Measurements from ENCODE around the gene ACIN1. TPM values are rescaled to one million over a fixed set of nuclear protein-coding genes. Genes with fewer than 3 reads are reported as not detected.
A peak's percentile ranks its signal among the peaks of the same experiment; 100 is the strongest.

The ACIN1 gene
- total RNA-seq, 3 donors from 2014 or later (not counting 1 experiment from before 2014, with no cell fraction given) = 321 to 395 (median 347) TPM

DNA sequence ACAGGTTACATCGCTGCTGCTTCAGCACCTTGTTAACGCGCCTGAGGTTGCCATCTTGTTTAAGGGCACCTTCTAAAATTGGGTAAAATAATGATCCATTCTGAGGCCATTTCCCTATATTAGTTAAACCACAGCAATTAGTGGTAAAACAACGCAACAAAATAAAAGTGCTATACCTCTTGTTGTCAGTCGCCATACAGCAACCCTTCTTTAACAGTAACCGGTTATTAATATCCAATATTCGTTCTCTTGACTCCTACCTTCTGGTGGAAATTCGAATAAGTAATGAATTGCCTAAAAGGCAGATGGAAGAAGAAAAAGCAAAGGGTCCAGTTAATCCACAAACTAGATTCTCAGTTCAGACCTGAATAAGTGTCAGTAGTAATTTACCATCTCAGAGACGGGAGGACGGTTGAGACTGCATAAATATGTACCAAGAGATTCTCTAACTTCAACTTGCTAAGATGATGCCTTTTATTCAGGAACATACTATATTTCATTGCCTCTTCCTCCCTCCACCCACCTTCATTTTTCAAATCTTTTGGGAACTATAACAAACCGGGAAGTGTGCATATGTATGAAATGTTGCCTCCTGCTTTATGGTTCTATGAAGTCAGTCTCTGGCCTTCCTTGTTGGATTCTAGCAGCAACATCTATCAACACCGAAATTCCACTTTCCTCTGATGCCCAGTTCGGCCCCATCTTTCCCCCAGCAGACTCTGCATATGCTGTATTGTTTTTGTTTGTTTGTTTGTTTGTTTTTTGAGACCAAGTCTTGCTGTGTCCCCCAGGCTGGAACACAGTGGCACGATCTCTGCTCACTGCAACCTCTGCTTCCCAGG lies 59.4 kb downstream of the ACIN1 start:
- Histone ChIP-seq H3K27ac (ENCODE audit: low read length) (peak overlapping the region; percentile 93), H3K36me3 (ENCODE audit: control insufficient read depth, insufficient read depth, low read length) (peaks cover 14% of the 10 kb centered on the region), H3K9me3 (ENCODE audit: control insufficient read depth, insufficient read depth, low read length) (no peaks in the 10 kb centered on the region), H3K4me3 (ENCODE audit: low read length) (peak overlapping the region; percentile 74), H3K27me3 (ENCODE audit: control insufficient read depth, insufficient read depth, low read length) (no peaks in the 10 kb centered on the region), H3K4me1 (ENCODE audit: control insufficient read depth, insufficient read depth, low read length) (peaks cover 15% of the 10 kb centered on the region)
- Mint-ChIP-seq H3K36me3 (peaks cover 9% of the 10 kb centered on the region), H3K27me3 (ENCODE audit: low read depth in 2 of 2) (no peaks in the 10 kb centered on the region), H3K4me1 (peaks cover 25 to 32% of the 10 kb centered on the region in 2 donors), H3K27ac (peak overlapping the region; percentile 98 to 100), H3K9me3 (no peaks in the 10 kb centered on the region), H3K4me3 (peak overlapping the region; percentile 90)
- 72% methylated on average over 12 of the region's 14 CpGs for WGBS (ENCODE audit: insufficient coverage)
- DNase-seq (no peak), ATAC-seq (no peak)
- TF ChIP-seq, protein P1, sequence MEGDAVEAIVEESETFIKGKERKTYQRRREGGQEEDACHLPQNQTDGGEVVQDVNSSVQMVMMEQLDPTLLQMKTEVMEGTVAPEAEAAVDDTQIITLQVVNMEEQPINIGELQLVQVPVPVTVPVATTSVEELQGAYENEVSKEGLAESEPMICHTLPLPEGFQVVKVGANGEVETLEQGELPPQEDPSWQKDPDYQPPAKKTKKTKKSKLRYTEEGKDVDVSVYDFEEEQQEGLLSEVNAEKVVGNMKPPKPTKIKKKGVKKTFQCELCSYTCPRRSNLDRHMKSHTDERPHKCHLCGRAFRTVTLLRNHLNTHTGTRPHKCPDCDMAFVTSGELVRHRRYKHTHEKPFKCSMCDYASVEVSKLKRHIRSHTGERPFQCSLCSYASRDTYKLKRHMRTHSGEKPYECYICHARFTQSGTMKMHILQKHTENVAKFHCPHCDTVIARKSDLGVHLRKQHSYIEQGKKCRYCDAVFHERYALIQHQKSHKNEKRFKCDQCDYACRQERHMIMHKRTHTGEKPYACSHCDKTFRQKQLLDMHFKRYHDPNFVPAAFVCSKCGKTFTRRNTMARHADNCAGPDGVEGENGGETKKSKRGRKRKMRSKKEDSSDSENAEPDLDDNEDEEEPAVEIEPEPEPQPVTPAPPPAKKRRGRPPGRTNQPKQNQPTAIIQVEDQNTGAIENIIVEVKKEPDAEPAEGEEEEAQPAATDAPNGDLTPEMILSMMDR (IDR thresholded peaks at IDR 0.05) = no peak
- intact Hi-C loops (cut with micrococcal nuclease) = loop anchor here (2.0 kb wide), 1 partner anchor 59 kb away; the partner anchor contains the start of genes ACIN1 and C14orf119

DNA sequence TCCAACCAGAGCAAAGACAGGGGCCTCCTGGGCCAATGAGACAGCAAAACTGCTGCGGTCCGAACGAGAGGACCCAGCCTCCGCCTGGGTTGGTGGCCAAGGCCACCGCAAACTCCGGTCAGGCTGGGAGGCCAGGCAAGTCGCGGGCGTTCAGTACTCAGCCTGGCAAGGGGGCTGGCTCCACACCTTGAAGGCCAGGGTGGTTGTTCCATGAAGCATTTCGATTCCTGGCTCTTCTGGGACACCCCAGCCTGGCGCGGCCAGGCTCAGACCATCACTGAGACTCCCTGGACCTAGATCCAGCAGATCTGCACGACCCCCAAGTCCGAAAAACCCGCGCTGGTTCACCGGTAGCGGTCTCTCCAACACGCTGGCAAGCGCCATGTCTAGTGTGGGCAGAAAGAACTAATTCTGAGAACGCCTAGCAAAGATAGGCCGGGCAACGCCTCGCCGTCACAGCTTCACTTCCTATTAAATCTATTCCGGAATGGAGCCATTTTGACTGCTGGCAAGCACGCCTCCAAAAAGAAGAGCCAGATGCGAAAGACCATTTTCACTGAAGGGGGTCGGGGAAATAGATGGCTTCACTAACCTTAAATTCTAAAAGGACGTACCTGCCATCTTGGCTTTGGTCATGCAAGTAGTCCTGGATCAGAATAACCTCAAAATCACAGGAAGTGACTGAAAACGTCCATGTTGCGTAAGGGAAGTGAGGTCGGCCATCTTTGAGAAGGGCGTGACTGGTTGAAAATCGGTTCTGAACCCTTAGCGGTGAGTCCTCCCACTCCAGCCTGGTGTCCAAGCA lies 60.2 kb downstream of the ACIN1 start, which contains the start of gene PSMB5:
Gene PSMB5, minus strand, starts transcription at position 403 of the 805 bp plus-strand sequence. Its CDS starts 19 bp downstream, at position 384.
- peaks cover 14% of the 10 kb centered on the region for H3K36me3 ChIP-seq (ENCODE audit: control insufficient read depth, insufficient read depth, low read length)
- H3K4me3 ChIP-seq (ENCODE audit: low read length) = peak within 1 kb of the TSS; percentile 74
- H3K4me1 ChIP-seq (ENCODE audit: control insufficient read depth, insufficient read depth, low read length) = peaks cover 15% of the 10 kb centered on the region
- H3K9me3 Mint-ChIP-seq = no peaks in the 10 kb centered on the region
- peak within 1 kb of the TSS; percentile 93 for H3K27ac ChIP-seq (ENCODE audit: low read length)
- no peaks in the 10 kb centered on the region for H3K27me3 Mint-ChIP-seq (ENCODE audit: low read depth in 2 of 2)
- peaks cover 25 to 32% of the 10 kb centered on the region in 2 donors for H3K4me1 Mint-ChIP-seq
- DNase-seq (peak; percentile 76 to 96), ATAC-seq (peak; percentile 93 to 98 (median 94))
- TF ChIP-seq, protein P1 (IDR thresholded peaks at IDR 0.05) = no peak
- H3K36me3 Mint-ChIP-seq = peaks cover 9% of the 10 kb centered on the region
- H3K27me3 ChIP-seq (ENCODE audit: control insufficient read depth, insufficient read depth, low read length) = no peaks in the 10 kb centered on the region
- peak within 1 kb of the TSS; percentile 98 to 100 for H3K27ac Mint-ChIP-seq
- intact Hi-C loops (cut with micrococcal nuclease) = loop anchor here (1.0 to 2.0 kb wide), 3 partner anchors 27 to 105 kb away; partner anchors contain the start of genes ACIN1, C14orf119 and PRMT5
- under 1% methylated on average over 36 of the region's 36 CpGs for WGBS (ENCODE audit: insufficient coverage)
- no peaks in the 10 kb centered on the region for H3K9me3 ChIP-seq (ENCODE audit: control insufficient read depth, insufficient read depth, low read length)
- H3K4me3 Mint-ChIP-seq = peak within 1 kb of the TSS; percentile 90

DNA sequence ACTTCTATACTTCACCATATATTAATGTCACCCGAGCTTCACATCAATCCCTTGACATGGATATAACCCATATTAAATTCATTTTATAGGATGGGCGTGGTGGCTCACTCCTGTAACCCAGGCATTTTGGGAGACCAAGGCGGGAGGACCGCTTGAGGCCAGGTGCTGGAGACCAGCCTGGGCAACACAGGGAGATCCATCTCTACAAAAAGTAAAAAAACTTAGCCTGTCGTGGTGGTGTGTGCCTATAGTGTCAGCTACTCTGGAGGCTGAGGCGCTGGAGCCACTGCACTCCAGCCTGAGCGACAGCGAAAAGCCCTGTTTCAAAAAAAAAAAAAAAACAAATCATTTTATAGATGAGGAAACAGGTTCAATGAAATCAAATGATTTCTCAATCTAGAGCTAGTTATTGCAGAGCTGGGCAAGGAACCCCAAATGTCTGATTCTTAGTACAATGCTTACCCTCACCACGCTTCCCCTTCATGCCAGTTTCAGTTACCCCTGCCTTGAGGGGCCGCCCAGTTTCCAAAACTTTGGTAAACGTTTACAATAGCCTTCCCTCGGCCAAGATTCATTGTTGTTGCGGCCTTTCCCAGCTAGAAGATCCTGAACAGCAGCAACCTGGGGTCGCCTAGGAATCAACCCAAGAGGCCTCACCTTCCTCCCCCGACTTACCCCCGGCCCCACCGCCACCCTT lies 61.0 kb downstream of the ACIN1 start:
- no peaks in the 10 kb centered on the region for H3K9me3 Mint-ChIP-seq
- peak overlapping the region; percentile 90 for H3K4me3 Mint-ChIP-seq
- no peak for ATAC-seq
- TF ChIP-seq, protein P1 (IDR thresholded peaks at IDR 0.05) = no peak
- no peaks in the 10 kb centered on the region for H3K27me3 Mint-ChIP-seq (ENCODE audit: low read depth in 2 of 2)
- H3K27ac Mint-ChIP-seq = peak overlapping the region; percentile 98 to 100
- peaks cover 9% of the 10 kb centered on the region for H3K36me3 Mint-ChIP-seq
- Histone ChIP-seq H3K36me3 (ENCODE audit: control insufficient read depth, insufficient read depth, low read length) (peaks cover 19% of the 10 kb centered on the region), H3K4me1 (ENCODE audit: control insufficient read depth, insufficient read depth, low read length) (peaks cover 17% of the 10 kb centered on the region), H3K4me3 (ENCODE audit: low read length) (peak overlapping the region; percentile 74), H3K27me3 (ENCODE audit: control insufficient read depth, insufficient read depth, low read length) (no peaks in the 10 kb centered on the region), H3K9me3 (ENCODE audit: control insufficient read depth, insufficient read depth, low read length) (no peaks in the 10 kb centered on the region), H3K27ac (ENCODE audit: low read length) (peak overlapping the region; percentile 93)
- intact Hi-C loops (cut with micrococcal nuclease) = loop anchor here (1.0 to 2.0 kb wide), 3 partner anchors 27 to 105 kb away; partner anchors contain the start of genes ACIN1, C14orf119 and PRMT5
- 37% methylated on average over 14 of the region's 17 CpGs for WGBS (ENCODE audit: insufficient coverage)
- peak in 1 of 2 donors; percentile 32 for DNase-seq
- H3K4me1 Mint-ChIP-seq = peaks cover 32 to 39% of the 10 kb centered on the region in 2 donors
